ENCODE results near the gene NFYC. TPM values are rescaled to one million over a fixed set of nuclear protein-coding genes. Genes with fewer than 3 reads are reported as not detected.

NFYC gene
- total RNA-seq, 1 experiment from 2014 or later: 25.8 TPM

DNA sequence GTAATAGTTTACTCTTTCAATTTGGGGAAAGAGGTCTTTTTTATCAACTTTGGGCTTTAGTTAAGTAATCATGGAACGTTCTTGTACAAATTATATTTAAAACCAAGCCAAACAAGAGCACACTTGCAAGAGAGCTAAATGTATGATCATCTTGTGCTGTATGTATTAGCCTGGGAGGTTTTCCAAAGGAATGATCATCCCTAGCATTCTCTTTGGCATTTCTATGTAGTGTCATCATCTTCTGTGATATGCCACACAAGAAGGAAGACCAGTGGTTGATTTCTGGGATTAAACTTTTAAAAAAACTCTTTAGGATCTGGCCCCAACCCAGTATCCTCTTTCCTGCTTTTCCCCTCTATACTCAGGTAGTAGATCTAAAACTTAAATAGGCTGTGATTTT lies 53.7 kb downstream of the NFYC start:
- in situ Hi-C loops (cut with HindIII; ENCODE audit: low pct_unique_long_range_greater_than_20kb, low sequenced_read_pairs): no loop called here
- no peak for DNase-seq (ENCODE audit: low read depth, low spot score)

DNA sequence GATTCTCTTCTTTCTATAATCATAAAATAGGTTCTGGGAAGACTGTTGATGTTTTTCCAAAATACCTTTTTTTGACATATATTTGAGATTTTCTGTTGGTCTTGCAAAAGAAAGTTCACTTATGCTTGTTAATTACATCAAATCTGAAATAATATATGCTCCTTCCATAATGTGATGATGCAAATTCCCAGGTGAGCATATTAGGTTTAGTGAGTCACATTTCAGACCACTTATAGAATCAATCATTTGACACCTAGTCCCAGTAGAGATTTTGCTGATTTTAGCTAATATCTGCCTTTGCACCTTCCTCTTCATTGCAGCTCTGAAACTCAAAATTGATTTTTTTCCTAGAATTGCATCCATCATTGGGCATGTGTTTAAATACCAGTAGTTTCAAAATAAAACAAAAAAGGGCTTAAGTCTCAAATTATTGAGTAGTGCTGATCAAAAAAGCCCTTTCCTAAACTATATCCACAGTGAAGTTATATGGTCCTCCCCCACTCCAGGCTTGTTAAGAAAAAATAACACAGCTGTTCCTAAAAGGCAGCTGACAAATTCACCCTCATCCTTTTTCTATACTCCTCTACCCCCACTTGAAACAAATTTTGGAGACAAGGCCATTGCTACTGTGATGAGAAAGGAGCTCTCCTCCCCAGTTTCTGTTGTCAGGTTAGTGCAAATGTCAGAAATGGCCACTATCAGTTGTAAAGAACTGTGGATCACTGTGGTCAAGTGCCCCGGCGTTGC lies 55.0 kb downstream of the NFYC start:
- in situ Hi-C loops (cut with HindIII; ENCODE audit: low pct_unique_long_range_greater_than_20kb, low sequenced_read_pairs): no loop called here
- DNase-seq (ENCODE audit: low read depth, low spot score): no peak

DNA sequence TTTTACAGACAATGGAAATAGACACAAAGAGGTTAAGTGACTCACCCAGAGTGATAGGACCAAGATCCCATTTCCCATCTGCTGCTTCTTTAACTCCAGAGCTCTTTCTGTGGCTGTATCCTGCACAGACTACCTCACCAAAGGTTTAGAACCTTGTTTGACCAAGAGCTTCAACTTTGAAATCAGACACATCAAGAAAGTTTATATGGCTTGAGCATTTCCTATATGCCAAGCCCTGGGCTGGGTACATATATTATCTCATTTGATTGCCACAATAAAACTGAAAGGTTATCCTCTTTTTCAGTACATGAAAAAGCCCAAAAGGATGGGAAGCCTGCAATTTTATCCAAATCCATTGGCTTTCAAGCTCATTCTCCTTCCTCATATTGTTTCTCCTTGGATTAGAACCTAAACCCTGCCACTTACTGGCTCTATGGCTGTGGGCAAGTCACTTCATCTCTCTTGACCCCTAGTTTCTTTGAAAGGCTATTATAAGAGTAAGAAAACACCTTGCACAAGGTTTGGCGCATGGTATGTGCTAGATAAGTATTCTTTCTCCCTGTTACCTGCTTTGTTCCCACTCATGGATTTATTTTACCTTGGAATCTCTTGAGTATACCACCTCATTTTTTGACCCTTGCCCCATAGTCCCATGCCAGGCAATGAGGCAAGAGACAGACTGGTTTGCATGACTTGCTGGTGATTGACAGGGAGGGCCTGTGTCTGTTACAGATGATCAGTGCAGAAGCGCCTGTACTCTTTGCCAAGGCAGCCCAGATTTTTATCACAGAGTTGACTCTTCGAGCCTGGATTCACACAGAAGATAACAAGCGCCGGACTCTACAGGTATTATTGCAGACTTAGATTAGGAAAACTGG lies 57.6 kb downstream of the NFYC start:
- DNase-seq (ENCODE audit: low read depth, low spot score): no peak
- in situ Hi-C loops (cut with HindIII; ENCODE audit: low pct_unique_long_range_greater_than_20kb, low sequenced_read_pairs): no loop called here

DNA sequence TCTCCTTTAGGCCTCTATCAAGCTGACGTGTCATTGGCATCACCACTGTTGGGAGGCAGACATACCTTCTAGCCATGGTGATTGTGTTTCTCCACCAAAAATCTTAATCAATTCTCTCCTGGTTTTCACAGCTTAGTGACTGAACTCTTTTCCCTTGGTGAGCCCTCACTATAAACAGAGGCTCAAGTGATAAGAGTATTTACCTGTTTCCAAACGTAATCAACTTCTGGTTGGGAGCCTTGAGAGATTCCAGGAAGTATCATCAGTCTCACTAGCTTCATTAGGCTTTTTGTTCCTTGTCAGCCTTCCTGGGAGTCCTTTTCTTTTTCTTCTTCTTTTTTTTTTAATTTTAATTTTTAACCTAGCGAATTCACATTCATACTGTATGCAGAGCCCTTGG lies 58.3 kb downstream of the NFYC start:
- no peak for DNase-seq (ENCODE audit: low read depth, low spot score)
- in situ Hi-C loops (cut with HindIII; ENCODE audit: low pct_unique_long_range_greater_than_20kb, low sequenced_read_pairs): no loop called here

DNA sequence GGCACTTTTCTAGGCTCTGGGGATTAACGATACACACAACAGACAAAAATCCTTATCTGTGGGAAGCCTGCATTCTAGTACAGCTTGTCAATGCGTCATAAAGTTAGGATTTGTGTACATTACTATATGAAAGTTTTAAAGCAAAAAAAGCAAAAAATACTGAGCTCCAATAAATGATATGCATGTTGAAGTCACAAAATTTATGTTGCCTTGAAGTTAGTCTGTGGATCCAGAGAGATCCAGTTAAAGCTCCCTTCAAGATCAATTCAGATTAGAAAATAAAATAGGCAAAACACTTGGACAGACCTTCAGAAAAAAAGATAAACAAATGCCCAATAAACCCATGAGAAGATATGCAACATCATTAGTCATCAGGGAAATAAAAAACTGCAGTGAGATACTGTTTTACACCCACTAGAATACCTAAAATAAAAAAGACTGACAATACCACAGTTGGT lies 59.0 kb downstream of the NFYC start:
- in situ Hi-C loops (cut with HindIII; ENCODE audit: low pct_unique_long_range_greater_than_20kb, low sequenced_read_pairs): no loop called here
- no peak for DNase-seq (ENCODE audit: low read depth, low spot score)

DNA sequence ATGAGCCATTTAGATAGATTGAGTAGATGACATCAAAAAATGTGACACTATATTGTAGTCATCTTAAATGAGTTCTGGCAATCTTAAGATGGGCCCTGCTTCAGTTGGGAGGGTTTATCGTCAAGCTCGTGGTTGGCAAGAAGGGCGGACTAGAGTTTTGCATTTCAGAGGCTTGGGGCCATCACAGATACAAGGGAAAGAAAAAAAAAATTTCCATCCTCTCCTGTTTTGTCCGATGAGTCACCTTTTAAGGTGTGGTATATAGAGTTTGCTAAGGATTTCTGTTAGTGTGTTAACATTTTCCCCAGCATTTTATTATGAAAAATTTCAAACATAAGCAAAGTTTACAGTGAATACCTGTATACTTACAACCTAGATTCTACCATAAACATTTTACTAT lies 60.3 kb downstream of the NFYC start:
- DNase-seq (ENCODE audit: low read depth, low spot score): no peak
- in situ Hi-C loops (cut with HindIII; ENCODE audit: low pct_unique_long_range_greater_than_20kb, low sequenced_read_pairs): no loop called here

DNA sequence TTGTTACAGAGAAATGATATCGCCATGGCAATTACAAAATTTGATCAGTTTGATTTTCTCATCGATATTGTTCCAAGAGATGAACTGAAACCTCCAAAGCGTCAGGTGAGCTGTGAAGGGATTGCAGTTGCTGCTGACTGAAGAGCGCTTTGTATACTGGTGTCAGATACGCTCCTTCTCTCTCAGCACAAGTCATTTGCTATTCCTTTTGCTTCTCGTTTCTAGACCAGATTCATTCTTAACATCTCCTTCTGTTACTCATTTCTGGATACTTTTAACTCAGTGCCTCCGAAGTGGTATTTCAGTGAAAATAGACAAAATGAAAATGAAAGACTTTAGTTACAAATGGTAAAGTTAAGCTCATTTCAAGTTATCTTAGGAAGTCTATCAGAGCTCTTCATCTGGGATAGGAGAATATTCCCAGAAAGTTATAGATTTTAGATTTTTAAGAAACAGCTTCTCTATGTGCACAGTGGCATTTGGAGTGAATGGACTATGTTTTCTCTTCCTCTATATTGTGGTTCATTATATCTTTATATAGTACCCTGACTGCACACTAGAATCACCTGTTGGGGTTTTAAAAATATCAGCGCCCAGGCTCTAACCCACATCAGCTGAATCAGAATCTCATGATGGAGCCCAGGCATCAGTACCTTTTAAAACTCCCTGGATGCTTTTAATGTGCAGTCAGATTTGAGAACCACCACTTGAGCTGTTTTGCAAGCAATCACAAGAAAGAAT lies 61.8 kb downstream of the NFYC start:
- in situ Hi-C loops (cut with HindIII; ENCODE audit: low pct_unique_long_range_greater_than_20kb, low sequenced_read_pairs): no loop called here
- DNase-seq (ENCODE audit: low read depth, low spot score): no peak

DNA sequence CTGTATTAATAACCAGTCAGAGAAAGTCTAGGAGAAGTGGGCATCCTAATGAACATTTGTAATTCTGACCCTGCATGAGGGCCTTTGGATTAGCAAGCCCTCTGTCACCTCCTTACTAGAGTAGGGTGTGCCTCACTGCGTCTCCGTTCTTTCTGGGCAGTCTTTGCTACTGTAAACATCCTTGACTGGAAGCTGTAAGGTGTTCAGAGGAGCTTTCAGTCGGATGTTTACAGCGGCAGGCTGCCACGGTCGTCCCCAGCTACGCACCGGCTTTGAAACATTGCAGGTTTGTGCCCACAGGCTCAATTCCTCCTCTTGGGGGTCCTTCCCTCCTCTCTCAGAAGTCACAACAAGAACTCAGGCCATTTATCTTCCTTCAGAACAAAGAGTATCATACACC lies 62.7 kb downstream of the NFYC start:
- in situ Hi-C loops (cut with HindIII; ENCODE audit: low pct_unique_long_range_greater_than_20kb, low sequenced_read_pairs): no loop called here
- no peak for DNase-seq (ENCODE audit: low read depth, low spot score)

DNA sequence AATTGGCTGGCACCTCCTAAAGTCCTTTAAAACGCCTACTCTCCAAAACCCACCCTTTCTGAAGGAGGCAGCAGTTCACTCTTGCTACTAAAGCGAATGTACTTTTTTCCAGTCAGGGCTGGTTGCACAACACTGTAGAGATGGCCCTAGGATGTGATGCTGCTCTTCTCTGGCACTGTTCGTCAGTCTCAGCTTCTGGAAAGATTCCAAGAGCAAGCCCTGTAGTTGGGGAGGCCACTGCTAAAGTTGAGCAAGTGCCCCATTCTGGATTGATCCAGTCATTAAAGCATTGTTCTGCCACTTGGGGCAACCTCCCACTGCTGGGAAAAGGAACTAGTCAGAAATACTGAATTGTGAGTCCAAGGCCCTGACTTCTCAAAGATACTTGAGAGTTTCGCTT lies 63.6 kb downstream of the NFYC start:
- in situ Hi-C loops (cut with HindIII; ENCODE audit: low pct_unique_long_range_greater_than_20kb, low sequenced_read_pairs): no loop called here
- DNase-seq (ENCODE audit: low read depth, low spot score): no peak

DNA sequence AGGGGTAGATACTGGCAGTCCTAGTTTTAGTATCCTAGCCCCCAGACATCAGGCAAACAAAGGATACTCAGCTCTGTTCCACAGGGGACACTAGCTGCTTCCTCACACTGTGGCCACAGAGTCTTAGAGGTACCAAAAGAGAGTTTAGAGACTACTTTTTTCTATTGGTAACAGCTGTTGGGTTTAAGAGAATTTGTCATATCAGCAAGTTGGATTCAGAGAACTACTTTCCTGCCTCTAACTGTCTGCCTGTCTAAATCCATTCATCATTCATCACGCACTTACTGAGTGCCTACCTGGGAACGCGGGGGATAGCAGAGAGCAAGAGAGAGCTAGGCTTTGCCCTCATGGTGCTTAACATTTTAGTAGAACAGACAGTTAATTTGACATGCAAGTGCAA lies 65.0 kb downstream of the NFYC start:
- in situ Hi-C loops (cut with HindIII; ENCODE audit: low pct_unique_long_range_greater_than_20kb, low sequenced_read_pairs): no loop called here
- no peak for DNase-seq (ENCODE audit: low read depth, low spot score)

DNA sequence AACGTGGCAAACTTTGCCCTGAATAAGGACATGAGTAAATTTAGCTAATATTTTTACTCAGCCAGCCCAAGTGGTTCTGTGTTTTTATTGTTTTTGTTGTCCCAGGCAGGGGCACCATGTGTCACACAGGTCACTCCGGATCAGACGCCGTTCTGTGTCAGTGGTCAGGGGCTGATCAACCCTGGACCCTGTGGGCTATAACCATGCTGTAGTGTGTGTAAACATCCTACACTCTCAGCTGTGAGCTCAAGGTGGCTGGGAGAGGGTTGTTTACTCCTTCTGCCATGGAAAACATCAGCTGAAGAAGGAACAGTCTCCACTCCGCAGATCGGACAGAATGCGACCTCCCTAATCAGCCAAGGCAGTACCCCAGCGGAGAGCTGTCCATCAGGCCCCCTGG lies 65.6 kb downstream of the NFYC start:
- in situ Hi-C loops (cut with HindIII; ENCODE audit: low pct_unique_long_range_greater_than_20kb, low sequenced_read_pairs): no loop called here
- DNase-seq (ENCODE audit: low read depth, low spot score): no peak

DNA sequence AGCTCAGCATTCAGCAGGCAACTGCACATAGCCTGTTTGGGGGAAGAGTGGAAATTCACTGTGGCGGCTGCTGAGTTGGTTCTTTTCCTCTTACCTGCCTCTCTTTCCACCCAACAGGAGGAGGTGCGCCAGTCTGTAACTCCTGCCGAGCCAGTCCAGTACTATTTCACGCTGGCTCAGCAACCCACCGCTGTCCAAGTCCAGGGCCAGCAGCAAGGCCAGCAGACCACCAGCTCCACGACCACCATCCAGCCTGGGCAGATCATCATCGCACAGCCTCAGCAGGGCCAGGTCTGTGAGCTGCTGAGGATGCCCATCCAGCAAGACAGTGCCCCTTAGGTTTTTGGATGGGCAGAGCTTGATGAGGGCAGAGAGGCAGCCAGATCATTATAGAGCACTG lies 66.5 kb downstream of the NFYC start:
- in situ Hi-C loops (cut with HindIII; ENCODE audit: low pct_unique_long_range_greater_than_20kb, low sequenced_read_pairs): no loop called here

DNA sequence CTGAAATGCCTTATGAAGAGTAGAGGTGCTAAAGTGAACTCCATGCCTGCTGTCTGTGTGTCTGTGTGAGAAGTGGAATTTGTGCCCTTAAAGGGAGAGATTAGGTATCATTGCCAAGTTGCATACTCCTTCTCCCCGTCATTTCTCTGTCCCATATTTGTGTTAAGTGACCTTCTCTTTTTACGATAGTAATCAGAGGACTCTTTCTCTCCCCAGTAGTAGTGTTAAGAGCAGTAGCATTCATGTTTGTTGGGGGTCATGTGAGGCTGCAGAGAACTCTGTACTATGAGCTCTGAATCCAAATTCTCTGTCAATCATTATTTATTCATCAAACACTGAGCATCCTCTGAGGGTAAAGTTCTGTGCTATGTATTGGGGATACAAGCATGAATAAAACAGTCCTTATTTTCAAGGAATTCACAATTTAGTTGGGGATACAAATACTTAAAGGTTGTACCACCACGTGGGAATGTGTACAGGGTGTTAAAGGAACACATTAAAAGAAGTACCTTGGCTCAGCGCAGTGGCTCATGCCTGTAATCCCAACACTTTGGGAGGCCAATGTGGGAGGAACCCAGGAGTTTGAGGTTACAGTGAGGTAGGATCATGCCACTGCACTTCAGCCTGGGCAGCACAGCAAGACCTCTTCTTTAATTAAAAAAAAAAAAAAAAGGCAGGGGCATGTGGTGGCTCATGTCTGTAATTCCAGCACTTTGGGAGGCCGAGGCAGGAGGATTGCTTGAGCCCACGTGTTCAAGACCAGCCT lies 67.3 kb downstream of the NFYC start:
- in situ Hi-C loops (cut with HindIII; ENCODE audit: low pct_unique_long_range_greater_than_20kb, low sequenced_read_pairs): no loop called here
- no peak for DNase-seq (ENCODE audit: low read depth, low spot score)

More for the DNA sequence above, 66.5 kb downstream of the NFYC start:
- DNase-seq (ENCODE audit: low read depth, low spot score): no peak

DNA sequence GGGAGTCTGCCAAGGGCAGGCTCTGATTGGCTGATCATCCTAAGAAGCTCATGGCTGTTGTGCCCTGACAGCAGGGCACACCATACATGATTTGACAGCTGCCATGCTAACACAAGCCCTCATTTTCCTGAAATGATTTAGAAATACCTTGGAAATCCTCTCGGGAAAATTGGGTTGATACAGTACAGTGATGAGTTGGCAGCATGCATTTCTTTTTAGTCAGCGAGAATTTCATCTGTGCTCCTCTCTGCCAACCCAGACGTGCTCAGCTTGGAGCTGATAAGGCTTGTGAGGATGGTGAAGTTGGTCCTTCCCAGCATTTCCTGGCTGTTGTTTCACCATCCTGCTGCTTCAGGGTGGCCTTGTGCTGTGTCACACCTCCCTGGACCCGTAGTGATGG lies 69.5 kb downstream of the NFYC start:
- in situ Hi-C loops (cut with HindIII; ENCODE audit: low pct_unique_long_range_greater_than_20kb, low sequenced_read_pairs): no loop called here
- DNase-seq (ENCODE audit: low read depth, low spot score): no peak

DNA sequence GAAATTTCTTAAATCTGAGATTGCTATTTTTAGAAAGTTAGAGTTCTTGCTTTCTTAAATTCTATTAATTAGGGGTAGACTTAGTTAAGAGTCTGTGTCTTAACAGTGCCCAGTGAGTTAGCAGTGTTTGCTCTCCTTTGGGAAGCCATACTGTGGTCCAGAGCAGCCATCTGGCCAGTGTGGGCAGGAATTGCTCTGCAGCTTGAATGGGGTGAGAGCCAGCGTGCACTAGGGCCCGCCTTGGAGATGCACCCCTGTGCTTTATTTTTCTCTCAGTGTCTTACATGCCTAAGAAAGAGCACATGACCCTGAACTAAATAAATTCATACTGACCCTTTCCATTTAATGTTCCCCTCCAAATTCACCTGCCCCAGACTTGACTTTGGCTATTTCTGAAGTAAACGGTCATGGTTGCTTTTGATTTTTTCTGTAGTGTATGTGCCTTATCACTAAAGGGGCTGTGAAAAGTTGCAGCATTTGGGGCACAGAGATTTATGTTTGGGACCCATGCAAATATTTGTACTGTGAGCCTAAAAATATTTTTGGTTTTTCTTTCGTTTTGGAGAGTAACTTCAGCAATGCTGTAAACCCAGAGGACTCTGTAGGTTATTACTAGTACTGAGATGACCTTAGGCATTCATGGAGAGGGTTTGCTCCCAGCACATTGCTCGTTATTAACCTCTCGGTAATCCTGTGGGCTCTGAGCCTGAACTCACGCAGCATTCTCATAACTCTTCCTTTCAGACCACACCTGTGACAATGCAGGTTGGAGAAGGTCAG lies 70.8 kb downstream of the NFYC start:
- DNase-seq (ENCODE audit: low read depth, low spot score): no peak
- in situ Hi-C loops (cut with HindIII; ENCODE audit: low pct_unique_long_range_greater_than_20kb, low sequenced_read_pairs): no loop called here

DNA sequence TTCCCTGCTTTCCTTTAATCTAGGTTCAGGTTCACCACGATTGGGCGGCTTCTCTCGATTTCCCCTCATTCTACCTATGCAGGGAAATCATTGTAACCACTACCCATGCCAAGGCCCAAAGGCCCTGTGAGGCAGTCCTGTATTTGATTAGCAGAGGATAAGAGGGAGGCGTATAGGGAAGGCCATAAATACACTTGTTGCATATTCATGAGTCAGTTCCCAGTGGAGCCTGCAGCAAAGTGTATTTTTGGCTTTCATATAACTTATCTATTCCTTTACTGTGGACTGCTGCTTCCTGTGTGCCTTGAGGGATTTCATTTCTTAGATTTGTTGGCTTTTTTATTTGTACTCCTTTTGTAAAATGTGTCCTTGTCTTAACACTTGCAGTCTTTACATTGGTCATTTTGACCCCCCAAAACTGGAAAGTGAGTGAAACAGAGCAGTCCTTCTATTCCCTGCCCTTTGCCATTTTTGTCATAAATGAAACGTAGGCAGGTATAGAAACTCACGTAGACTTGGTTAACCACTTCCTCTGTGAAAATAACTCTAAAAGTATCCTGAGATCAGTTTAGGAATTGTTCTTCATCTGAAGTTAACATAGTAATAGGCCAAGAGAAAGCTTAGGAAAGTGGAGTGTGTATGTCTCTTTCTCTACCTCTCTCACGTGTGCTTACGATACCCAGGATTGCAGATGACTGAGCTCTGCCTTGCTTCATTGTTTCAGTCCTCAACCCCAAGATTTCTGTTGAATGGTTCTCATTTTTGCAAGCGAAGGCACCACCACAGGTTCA lies 72.4 kb downstream of the NFYC start:
- no peak for DNase-seq (ENCODE audit: low read depth, low spot score)
- in situ Hi-C loops (cut with HindIII; ENCODE audit: low pct_unique_long_range_greater_than_20kb, low sequenced_read_pairs): no loop called here
